Measurements from ENCODE around the gene CCDC134.

- no peak for TF ChIP-seq CTCF (IDR thresholded peaks at IDR 0.05)
- TF ChIP-seq POLR2AphosphoS5 (IDR thresholded peaks at IDR 0.05) = no peak
- TF ChIP-seq EP300 (IDR thresholded peaks at IDR 0.05) = no peak
- TF ChIP-seq POLR2A (IDR thresholded peaks at IDR 0.05) = no peak
Observed at GRCh38 chr22:41772645-41773044, 27.8 kb upstream of the CCDC134 start.
